Measurements from ENCODE around the gene ZNF614. TPM values are rescaled to one million over a fixed set of nuclear protein-coding genes. Genes with fewer than 3 reads are reported as not detected.
A peak's percentile ranks its signal among the peaks of the same experiment; 100 is the strongest.

The ZNF614 gene
- total and polyA plus RNA-seq, 9 of the 15 experiments (the other 6 are each of a cell fraction or from before 2014, with no cell fraction given) = 4.9 to 16.3 (median 11.4) TPM

DNA sequence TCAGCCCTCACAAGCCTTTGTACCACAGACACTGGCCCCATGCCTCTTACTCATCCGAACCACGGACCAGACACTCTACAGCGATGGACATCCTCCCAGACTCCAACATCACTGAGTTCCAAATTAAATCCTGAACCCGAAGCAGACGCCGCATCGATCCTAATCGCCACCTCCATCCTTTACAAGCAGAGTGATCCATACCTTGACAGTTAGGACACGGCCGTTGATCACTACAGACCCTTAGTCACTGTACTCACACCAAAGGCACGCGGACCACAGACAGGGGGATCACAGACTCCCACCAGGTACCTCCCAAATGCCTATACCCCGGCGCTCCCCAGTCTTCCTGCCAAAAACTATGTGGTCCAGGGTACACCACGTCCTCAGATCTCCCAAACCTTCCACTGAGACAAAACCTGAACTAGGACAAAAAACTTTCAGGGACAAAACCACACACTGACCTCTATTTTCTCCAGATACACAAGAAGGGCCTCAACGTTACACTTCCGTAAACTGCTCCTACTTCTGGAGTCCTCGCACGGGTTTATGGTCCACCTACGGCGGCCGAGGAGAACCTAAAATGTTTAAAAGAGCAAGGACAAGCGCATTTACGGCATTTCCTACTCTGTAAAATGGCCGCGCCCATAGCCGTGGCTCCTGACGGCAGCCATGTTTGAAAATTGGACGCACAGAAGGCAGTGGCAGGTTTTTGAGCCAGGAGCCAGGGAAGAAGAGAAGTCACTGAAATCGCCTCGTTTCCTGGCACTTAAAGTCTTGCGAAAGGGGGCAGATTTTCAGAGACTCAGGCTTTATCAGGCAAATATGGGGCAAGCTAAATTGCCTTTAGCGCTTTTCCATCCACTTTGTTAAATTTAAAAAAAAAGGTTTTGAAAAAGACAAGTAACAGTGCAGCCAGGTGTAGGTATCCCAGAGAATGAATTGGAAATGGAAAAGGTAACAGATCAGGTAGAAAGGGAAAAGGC, 41.6 kb downstream of the ZNF614 start, which contains the start of gene ZNF350 (continued):
- TF ChIP-seq, protein P1, sequence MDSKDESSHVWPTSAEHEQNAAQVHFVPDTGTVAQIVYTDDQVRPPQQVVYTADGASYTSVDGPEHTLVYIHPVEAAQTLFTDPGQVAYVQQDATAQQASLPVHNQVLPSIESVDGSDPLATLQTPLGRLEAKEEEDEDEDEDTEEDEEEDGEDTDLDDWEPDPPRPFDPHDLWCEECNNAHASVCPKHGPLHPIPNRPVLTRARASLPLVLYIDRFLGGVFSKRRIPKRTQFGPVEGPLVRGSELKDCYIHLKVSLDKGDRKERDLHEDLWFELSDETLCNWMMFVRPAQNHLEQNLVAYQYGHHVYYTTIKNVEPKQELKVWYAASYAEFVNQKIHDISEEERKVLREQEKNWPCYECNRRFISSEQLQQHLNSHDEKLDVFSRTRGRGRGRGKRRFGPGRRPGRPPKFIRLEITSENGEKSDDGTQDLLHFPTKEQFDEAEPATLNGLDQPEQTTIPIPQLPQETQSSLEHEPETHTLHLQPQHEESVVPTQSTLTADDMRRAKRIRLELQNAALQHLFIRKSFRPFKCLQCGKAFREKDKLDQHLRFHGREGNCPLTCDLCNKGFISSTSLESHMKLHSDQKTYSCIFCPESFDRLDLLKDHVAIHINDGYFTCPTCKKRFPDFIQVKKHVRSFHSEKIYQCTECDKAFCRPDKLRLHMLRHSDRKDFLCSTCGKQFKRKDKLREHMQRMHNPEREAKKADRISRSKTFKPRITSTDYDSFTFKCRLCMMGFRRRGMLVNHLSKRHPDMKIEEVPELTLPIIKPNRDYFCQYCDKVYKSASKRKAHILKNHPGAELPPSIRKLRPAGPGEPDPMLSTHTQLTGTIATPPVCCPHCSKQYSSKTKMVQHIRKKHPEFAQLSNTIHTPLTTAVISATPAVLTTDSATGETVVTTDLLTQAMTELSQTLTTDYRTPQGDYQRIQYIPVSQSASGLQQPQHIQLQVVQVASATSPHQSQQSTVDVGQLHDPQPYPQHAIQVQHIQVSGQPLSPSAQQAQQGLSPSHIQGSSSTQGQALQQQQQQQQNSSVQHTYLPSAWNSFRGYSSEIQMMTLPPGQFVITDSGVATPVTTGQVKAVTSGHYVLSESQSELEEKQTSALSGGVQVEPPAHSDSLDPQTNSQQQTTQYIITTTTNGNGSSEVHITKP (IDR thresholded peaks at IDR 0.05; ENCODE audit: partially characterized antibody) = no peak
- TF ChIP-seq HMG20B (CRISPR knock-in tag; IDR thresholded peaks at IDR 0.05) = no peak
- TF ChIP-seq ETS2 (tag; IDR thresholded peaks at IDR 0.05; ENCODE audit: borderline replicate concordance, poor library complexity, severe bottlenecking) = no peak
- TF ChIP-seq ZNF3 (CRISPR knock-in tag; IDR thresholded peaks at IDR 0.05) = no peak
- TF ChIP-seq, protein P2, sequence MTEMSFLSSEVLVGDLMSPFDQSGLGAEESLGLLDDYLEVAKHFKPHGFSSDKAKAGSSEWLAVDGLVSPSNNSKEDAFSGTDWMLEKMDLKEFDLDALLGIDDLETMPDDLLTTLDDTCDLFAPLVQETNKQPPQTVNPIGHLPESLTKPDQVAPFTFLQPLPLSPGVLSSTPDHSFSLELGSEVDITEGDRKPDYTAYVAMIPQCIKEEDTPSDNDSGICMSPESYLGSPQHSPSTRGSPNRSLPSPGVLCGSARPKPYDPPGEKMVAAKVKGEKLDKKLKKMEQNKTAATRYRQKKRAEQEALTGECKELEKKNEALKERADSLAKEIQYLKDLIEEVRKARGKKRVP (CRISPR knock-in tag; IDR thresholded peaks at IDR 0.05) = no peak
- TF ChIP-seq, protein P3, sequence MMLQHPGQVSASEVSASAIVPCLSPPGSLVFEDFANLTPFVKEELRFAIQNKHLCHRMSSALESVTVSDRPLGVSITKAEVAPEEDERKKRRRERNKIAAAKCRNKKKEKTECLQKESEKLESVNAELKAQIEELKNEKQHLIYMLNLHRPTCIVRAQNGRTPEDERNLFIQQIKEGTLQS (IDR thresholded peaks at IDR 0.05) = no peak
- TF ChIP-seq, protein P3 (CRISPR knock-in tag; conservative IDR thresholded peaks at IDR 0.05) = no peak
- TF ChIP-seq FOXM1 (IDR thresholded peaks at IDR 0.05; ENCODE audit: low read depth) = no peak
- no peak for TF ChIP-seq FOXM1 (CRISPR knock-in tag; IDR thresholded peaks at IDR 0.05; ENCODE audit: low read depth)
- TF ChIP-seq ZNF57 (CRISPR knock-in tag; IDR thresholded peaks at IDR 0.05) = no peak
- TF ChIP-seq ZNF282 (CRISPR knock-in tag; IDR thresholded peaks at IDR 0.05) = no peak
- TF ChIP-seq ZNF79 (CRISPR knock-in tag; IDR thresholded peaks at IDR 0.05; ENCODE audit: low read depth) = no peak
- peak; percentile 51; the same call in 1 of the 2 replicates for TF ChIP-seq CREM (IDR thresholded peaks at IDR 0.05; ENCODE audit: low read depth)
- 0 out of 2 replicates have a peak, but pooled peaks have one; percentile 21 for TF ChIP-seq POLR2AphosphoS5 (IDR thresholded peaks at IDR 0.05; ENCODE audit: control insufficient read depth, insufficient read depth, low read depth, low read length)
- no peak; the same call in 1 of the 2 replicates for TF ChIP-seq GABPB1 (CRISPR knock-in tag; IDR thresholded peaks at IDR 0.05)
- no peak for TF ChIP-seq DMBX1 (CRISPR knock-in tag; IDR thresholded peaks at IDR 0.05; ENCODE audit: borderline replicate concordance)
- TF ChIP-seq, protein P4, sequence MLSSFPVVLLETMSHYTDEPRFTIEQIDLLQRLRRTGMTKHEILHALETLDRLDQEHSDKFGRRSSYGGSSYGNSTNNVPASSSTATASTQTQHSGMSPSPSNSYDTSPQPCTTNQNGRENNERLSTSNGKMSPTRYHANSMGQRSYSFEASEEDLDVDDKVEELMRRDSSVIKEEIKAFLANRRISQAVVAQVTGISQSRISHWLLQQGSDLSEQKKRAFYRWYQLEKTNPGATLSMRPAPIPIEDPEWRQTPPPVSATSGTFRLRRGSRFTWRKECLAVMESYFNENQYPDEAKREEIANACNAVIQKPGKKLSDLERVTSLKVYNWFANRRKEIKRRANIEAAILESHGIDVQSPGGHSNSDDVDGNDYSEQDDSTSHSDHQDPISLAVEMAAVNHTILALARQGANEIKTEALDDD (IDR thresholded peaks at IDR 0.05) = no peak
- TF ChIP-seq, protein P5, sequence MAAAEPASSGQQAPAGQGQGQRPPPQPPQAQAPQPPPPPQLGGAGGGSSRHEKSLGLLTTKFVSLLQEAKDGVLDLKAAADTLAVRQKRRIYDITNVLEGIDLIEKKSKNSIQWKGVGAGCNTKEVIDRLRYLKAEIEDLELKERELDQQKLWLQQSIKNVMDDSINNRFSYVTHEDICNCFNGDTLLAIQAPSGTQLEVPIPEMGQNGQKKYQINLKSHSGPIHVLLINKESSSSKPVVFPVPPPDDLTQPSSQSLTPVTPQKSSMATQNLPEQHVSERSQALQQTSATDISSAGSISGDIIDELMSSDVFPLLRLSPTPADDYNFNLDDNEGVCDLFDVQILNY (CRISPR knock-in tag; IDR thresholded peaks at IDR 0.05) = no peak
- peak; percentile 69; the same call in 1 of the 2 replicates for TF ChIP-seq ZKSCAN1 (IDR thresholded peaks at IDR 0.05; ENCODE audit: low read depth, low read length)
- no peak for TF ChIP-seq RBM34 (IDR thresholded peaks at IDR 0.05; ENCODE audit: borderline replicate concordance, insufficient read depth, low read length)

All from K562 (cell line).